HepG2 (cell line): Measurements from ENCODE around the gene PSMG4. TPM values are rescaled to one million over a fixed set of nuclear protein-coding genes. Genes with fewer than 3 reads are reported as not detected.

ENCODE experiments used
- ETV5 ChIP-seq: IDR thresholded peaks from 2 replicates; pipeline ENCODE4 v1.6.1; 2018; ENCODE audit warnings: missing biosample characterization, missing genetic modification reagents, inconsistent platforms, borderline replicate concordance
- FUBP1 ChIP-seq: sonication (generic); formaldehyde crosslinking; IDR thresholded peaks from 2 replicates; pipeline ENCODE4 v1.5.1; 2020; ENCODE audit warnings: missing genetic modification reagents, mild to moderate bottlenecking, borderline replicate concordance
- IKZF1 ChIP-seq: fragments of 450-650 bp; IDR thresholded peaks from 2 replicates; pipeline ENCODE4 v1.7.1; 2016
- MZF1 ChIP-seq: sonication (generic); formaldehyde crosslinking; IDR thresholded peaks from 2 replicates; pipeline ENCODE4 v1.8.1; 2023; ENCODE audit warnings: mild to moderate bottlenecking, missing genetic modification reagents, borderline replicate concordance
- NFE2 ChIP-seq: sonication (generic); formaldehyde crosslinking; IDR thresholded peaks from 2 replicates; pipeline ENCODE4 v1.4.0; 2020; ENCODE audit warnings: missing genetic modification reagents
- POLR2AphosphoS5 ChIP-seq: IDR thresholded peaks from 2 replicates; pipeline ENCODE4 v1.6.1; 2012; ENCODE audit warnings: low read depth, low read length
- PREB ChIP-seq: sonication (generic); formaldehyde crosslinking; IDR thresholded peaks from 2 replicates; pipeline ENCODE4 v1.4.0; 2020; ENCODE audit warnings: missing genetic modification reagents
- SKIL ChIP-seq: sonication (generic); formaldehyde crosslinking; IDR thresholded peaks from 2 replicates; pipeline ENCODE4 v1.8.0; 2022; ENCODE audit warnings: missing genetic modification reagents, mild to moderate bottlenecking, moderate library complexity, borderline replicate concordance
- SP5 ChIP-seq: IDR thresholded peaks from 2 replicates; pipeline ENCODE4 v1.6.1; 2016; ENCODE audit warnings: low read depth, borderline replicate concordance
- TSC22D2 ChIP-seq: sonication (generic); formaldehyde crosslinking; IDR thresholded peaks from 2 replicates; pipeline ENCODE4 v1.5.1; 2020; ENCODE audit warnings: missing genetic modification reagents, mild to moderate bottlenecking, borderline replicate concordance
- U2AF2 ChIP-seq: fragments of 200-400 bp; formaldehyde crosslinking; IDR thresholded peaks from 2 replicates; pipeline ENCODE4 v1.6.1; 2017; ENCODE audit warnings: low read depth, mild to moderate bottlenecking, low read length
- UBTF ChIP-seq: sonication (generic); formaldehyde crosslinking; IDR thresholded peaks from 2 replicates; pipeline ENCODE4 v1.4.0; 2020; ENCODE audit warnings: mild to moderate bottlenecking, missing genetic modification reagents
- ZBTB33 ChIP-seq: sonication (generic); formaldehyde crosslinking; IDR thresholded peaks from 2 replicates; pipeline ENCODE4 v1.4.0; 2020; ENCODE audit warnings: missing genetic modification reagents
- ZNF275 ChIP-seq: sonication (generic); formaldehyde crosslinking; IDR thresholded peaks from 2 replicates; pipeline ENCODE4 v1.8.0; 2022; ENCODE audit warnings: missing genetic modification reagents, mild to moderate bottlenecking, inconsistent platforms, borderline replicate concordance
- ZNF33B ChIP-seq: sonication (generic); formaldehyde crosslinking; IDR thresholded peaks from 2 replicates; pipeline ENCODE4 v1.5.1; 2020; ENCODE audit warnings: mild to moderate bottlenecking, missing genetic modification reagents
- ZNF484 ChIP-seq: sonication (generic); formaldehyde crosslinking; IDR thresholded peaks from 2 replicates; pipeline ENCODE4 v1.5.1; 2020; ENCODE audit warnings: mild to moderate bottlenecking, low read depth, missing genetic modification reagents, borderline replicate concordance
- ZNF672 ChIP-seq: sonication (generic); formaldehyde crosslinking; IDR thresholded peaks from 2 replicates; pipeline ENCODE4 v1.8.1; 2022; ENCODE audit warnings: missing genetic modification reagents
- polyA plus RNA-seq, 8 experiments: library from polyadenylated mRNA; depleted of rRNA in 3 of 8; stranded (reverse) in 7 of 8; unstranded in 1 of 8; fragments of >200 nt; fragmentation: Illumina TruSeq in 4 of 8; extraction: Trizol in 4 of 8; gene quantifications; 2 replicates each; pipeline versions ENCODE4 v1.2.1 to v1.2.3, GENCODE V29; 2011 to 2016; ENCODE audit warnings: low read depth in 4 of 8, missing spikeins in 1 of 8, mixed read lengths in 1 of 8; ENCODE audit not compliant: insufficient read depth in 1 of 8
- total RNA-seq, 5 experiments: library from RNA; depleted of rRNA; stranded (reverse); fragments of >200 nt; fragmentation: Illumina TruSeq; extraction: Trizol; gene quantifications; 2 replicates each; pipeline ENCODE4 v1.2.3, GENCODE V29; 2016; ENCODE audit warnings: low read depth in 1 of 5

The PSMG4 gene
- total and polyA plus RNA-seq, 2 of the 13 experiments (the other 11 are each of a cell fraction or from before 2014, with no cell fraction given) = 28.5 to 32.8 TPM

GRCh38 chr6:3251462-3252314, 7.1 kb upstream of the PSMG4 start (continued):
- no peak for TF ChIP-seq TSC22D2 (CRISPR knock-in tag)
- TF ChIP-seq FUBP1 (CRISPR knock-in tag) = no peak
- no peak for TF ChIP-seq U2AF2
- TF ChIP-seq SKIL = no peak
- TF ChIP-seq ZNF33B = peak; percentile 85; the same call in 1 of the 2 replicates
- TF ChIP-seq SP5 = no peak
- peak; percentile 20; the same call in 1 of the 2 replicates for TF ChIP-seq ETV5 (CRISPR knock-in tag)
- TF ChIP-seq ZNF275 (CRISPR knock-in tag) = 0 out of 2 replicates have a peak, but pooled peaks have one; percentile 33
- peak; percentile 69; the same call in 1 of the 2 replicates for TF ChIP-seq ZBTB33
- TF ChIP-seq ZNF672 (CRISPR knock-in tag) = no peak
- TF ChIP-seq UBTF (CRISPR knock-in tag) = no peak
- TF ChIP-seq MZF1 (CRISPR knock-in tag) = no peak
- no peak for TF ChIP-seq IKZF1
- TF ChIP-seq PREB (CRISPR knock-in tag) = no peak
- TF ChIP-seq ZNF484 (CRISPR knock-in tag) = no peak
- TF ChIP-seq POLR2AphosphoS5 = no peak
- TF ChIP-seq NFE2 (CRISPR knock-in tag) = no peak
